CD4-positive, alpha-beta T cell treated with Interferon gamma for 1 hour (primary cell): ENCODE measurements around the gene TEDC2.
"Not testable (repeated sequence)": the region's sequence is repeated elsewhere in the genome, so short reads cannot be mapped to it uniquely, and the experiment has no call there.

Experiments
- DNase-seq: peaks from one replicate; pipeline ENCODE4 v3.0.0-alpha.2; 2020

TEDC2 gene

DNA sequence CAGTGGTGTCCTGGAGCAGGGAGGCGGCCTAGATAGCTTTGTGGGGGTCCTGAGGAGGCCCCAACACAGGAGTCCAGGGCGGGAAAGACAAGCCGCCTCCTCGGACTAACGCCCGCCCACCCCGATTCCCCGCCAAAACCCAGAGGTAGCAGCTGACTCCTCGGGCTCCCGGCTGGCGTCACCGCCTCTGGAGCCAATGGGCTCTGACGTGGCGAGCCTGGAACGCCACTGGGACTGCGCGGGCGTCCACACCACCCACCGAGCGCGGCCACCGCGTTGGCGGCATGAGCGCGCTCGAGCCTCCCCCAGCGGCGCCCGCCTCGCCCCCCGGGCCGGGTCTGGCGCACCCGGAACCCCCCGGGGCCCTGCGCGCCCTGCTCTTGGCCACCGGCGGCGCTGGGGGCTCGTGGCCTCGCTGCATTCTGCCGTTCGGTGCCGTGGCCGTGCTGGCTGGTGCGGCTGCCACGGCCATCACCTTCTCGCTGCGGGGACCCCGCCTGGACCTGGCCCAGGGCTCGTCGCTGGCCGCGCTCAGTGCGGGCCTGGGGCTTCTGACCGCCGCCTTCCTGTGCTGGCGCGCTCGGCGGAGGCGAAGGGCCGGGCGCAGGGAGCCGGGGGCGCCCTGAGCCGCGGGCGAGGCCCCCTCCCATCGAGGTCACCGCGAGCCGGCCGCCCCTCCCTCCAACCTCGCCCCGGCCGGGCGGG lies 7.8 kb downstream of the TEDC2 start:
- DNase-seq = no peak

GRCh38 chr16:2468233-2468724 lies 8.4 kb downstream of the TEDC2 start:
- no peak for DNase-seq

GRCh38 chr16:2468725-2469398 lies 9.0 kb downstream of the TEDC2 start:
- DNase-seq = peak; percentile 29

DNA sequence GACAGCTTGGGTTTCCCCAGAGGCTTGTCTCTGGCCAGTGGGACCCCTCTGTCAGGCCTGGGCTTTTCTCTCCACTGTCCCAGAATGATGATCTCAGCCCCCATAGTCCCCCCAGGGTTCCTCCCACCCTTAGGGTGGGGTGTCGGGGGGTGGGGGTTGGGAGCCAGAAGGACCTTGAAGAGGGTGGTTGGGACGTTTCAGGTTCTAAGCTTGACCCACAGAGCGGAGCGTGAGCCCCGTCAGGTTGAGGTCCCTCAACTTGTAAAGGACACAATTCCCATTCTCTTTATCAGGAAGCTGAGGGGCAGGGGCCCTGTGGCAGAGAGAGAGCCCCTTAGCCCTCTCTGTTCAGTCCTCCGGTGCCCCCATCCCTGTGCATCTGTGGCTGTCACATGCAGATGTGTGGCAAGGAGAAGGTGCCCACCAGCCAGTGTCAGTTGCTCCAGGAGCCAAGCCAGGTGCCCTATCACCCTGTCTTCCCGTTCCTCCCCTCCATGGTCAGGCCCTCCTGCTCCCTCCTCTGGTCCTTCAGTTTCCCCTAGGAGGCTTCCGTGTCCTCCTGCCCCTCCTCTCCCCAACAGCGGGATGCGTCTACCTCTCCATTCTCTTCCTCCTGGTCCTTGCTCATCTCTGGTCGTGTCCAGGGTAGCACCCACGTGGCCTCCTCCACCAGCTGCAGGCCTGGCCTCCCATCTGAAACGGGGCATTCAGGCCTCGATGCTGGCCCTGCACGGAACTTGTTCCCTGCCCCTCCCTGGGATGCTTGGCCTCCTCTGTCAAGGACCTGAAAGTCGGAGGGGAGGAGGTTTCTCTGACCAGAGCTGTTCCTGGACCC lies 9.7 kb downstream of the TEDC2 start:
- no peak for DNase-seq

- no peak for DNase-seq
Observed at GRCh38 chr16:2470234-2470601, 10.3 kb downstream of the TEDC2 start.

GRCh38 chr16:2470603-2471015 lies 10.7 kb downstream of the TEDC2 start:
- no peak for DNase-seq

DNA sequence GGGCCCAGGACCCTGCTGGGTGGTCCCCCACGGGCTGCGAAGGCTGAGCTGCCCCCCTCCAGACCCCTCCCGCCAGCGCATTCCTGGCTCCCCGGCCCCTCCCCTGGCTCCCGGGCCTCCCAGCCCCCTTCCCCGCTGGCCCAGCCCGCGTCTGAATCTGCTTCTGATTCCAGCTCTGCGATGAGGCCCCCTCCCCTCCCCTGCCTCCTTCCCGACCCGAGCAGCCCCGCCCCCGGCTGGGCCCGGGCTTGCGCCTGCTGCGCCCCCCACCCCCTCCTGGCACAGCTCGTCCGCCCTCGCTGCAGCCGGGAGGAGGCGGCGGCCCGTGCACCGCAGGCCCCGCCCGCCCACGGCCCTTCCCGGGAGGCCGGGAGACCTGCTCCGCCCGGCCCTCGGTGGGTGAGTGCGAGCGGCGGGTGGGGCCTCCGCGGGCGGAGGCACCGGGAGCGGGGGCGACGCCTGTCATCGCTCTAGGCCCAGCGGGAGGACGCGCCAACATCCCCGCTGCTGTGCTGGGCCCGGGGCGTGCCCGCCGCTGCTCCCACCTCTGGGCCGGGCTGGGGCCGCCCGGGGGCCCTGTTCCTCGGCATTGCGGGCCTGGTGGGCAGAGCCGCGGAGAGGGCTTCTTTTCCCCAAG lies 11.2 kb downstream of the TEDC2 start, which contains the start of gene NTN3:
Gene NTN3 (plus strand): TSS at position 282 of the 637 bp plus-strand sequence. CDS start 405 bp downstream, outside the sequence.
- DNase-seq = no peak

DNA sequence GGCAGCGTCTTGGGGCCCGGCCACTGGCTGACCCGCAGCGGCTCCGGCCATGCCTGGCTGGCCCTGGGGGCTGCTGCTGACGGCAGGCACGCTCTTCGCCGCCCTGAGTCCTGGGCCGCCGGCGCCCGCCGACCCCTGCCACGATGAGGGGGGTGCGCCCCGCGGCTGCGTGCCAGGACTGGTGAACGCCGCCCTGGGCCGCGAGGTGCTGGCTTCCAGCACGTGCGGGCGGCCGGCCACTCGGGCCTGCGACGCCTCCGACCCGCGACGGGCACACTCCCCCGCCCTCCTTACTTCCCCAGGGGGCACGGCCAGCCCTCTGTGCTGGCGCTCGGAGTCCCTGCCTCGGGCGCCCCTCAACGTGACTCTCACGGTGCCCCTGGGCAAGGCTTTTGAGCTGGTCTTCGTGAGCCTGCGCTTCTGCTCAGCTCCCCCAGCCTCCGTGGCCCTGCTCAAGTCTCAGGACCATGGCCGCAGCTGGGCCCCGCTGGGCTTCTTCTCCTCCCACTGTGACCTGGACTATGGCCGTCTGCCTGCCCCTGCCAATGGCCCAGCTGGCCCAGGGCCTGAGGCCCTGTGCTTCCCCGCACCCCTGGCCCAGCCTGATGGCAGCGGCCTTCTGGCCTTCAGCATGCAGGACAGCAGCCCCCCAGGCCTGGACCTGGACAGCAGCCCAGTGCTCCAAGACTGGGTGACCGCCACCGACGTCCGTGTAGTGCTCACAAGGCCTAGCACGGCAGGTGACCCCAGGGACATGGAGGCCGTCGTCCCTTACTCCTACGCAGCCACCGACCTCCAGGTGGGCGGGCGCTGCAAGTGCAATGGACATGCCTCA lies 12.0 kb downstream of the TEDC2 start:
- no peak for DNase-seq

DNA sequence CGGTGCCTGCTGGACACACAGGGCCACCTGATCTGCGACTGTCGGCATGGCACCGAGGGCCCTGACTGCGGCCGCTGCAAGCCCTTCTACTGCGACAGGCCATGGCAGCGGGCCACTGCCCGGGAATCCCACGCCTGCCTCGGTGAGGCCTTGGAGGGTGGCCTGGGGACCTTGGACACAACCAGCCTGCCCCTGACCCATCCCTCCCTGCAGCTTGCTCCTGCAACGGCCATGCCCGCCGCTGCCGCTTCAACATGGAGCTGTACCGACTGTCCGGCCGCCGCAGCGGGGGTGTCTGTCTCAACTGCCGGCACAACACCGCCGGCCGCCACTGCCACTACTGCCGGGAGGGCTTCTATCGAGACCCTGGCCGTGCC lies 12.6 kb downstream of the TEDC2 start:
- no peak for DNase-seq

- no peak for DNase-seq
Observed at GRCh38 chr16:2472885-2473445, 13.1 kb downstream of the TEDC2 start.

GRCh38 chr16:2473446-2473926 lies 13.6 kb downstream of the TEDC2 start:
- DNase-seq = no peak

DNA sequence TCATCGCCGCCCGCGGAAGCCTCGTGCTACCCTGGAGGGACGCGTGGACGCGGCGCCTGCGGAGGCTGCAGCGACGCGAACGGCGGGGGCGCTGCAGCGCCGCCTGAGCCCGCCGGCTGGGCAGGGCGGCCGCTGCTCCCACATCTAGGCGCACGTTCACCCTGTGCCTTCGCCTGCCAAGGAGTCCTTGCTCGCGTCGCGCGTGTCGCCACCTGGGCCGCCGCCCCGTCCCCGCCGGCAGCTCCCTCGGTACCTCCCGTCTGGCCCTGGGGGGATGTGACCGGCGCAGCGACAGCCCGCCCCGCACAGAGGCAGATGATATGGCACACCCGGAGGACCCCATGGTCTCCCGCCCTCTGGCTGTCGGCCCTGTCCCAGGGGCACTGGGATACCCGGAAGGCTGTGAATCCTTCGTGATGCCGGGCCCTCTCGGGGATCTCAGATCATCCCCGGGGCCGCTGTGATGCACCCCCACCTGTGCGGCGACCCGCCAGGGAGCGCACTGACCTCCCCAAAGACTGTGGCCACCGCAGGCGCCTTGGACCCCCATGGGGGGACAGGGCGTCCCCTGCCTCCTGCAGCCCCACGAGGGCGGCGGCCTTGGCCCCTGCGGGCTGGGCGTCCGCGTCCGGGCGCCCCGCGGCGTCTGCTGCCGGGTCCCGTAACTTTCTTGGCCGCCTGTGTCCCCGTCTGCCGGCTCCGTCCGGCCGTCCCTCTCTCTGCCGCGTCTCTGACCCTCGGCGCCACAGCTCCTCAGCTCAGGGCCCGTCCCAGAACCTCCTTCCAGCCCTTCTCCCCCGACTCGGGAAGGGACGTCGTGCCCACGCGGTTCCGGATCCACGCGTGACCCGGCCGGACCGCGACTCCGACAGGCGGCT lies 14.3 kb downstream of the TEDC2 start:
- peak; percentile 60 for DNase-seq

DNA sequence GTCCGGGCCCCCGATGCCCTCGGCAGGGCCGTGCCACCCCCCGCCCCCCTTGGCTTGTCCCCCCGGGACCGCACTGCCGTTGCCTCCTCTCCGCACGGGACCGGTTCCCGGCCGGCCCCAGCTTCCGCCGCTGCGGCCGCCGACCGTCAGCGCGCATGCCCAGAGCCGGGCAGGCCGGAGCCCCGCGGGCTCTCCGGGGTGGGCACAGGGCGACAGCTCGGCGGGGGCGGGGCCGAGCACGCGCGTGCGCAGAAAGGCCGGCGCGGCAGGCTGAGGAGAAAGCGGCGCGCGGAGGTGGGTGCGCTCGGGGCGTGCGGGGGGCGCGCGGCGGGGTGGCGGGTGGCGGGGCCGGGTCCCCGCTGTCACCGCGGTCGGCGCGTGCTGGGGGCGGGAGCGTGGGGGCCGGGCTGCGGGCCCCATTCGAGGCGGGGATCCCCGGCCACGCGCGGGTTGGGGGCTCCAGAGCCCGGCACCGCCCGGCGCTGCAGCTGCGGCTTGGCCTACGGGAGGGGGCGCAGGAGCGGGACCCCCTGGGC lies 15.0 kb downstream of the TEDC2 start, which contains the start of gene TBC1D24:
Gene TBC1D24 (plus strand): TSS at position 251 of the 536 bp plus-strand sequence. CDS start 21,022 bp downstream, outside the sequence.
- DNase-seq = peak; percentile 86

GRCh38 chr16:2475413-2476344 lies 15.8 kb downstream of the TEDC2 start:
- DNase-seq = peak; percentile 14

DNA sequence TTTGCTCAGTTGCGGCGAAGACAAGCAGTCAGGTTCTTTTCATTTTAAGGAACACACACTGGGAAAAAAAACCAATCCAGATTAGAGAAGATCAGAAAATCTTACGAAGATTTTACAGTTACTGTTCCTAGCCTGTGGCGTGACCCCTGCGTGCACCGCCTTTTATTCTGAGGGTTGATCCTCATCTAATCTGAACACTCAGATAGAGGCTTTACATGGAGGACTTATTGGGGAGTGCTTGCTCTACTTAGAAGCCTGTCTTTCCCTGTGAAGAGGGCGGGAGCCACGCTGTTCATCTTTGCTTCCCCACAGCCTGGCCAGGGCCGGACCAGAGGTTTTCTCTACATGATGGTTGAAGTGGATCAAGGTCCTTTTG lies 16.4 kb downstream of the TEDC2 start:
- DNase-seq = no peak

GRCh38 chr16:2476741-2477140 lies 16.8 kb downstream of the TEDC2 start:
- no peak for DNase-seq

GRCh38 chr16:2477327-2477726 lies 17.4 kb downstream of the TEDC2 start:
- no peak for DNase-seq

- no peak for DNase-seq
Observed at GRCh38 chr16:2478279-2478678, 18.4 kb downstream of the TEDC2 start.

DNA sequence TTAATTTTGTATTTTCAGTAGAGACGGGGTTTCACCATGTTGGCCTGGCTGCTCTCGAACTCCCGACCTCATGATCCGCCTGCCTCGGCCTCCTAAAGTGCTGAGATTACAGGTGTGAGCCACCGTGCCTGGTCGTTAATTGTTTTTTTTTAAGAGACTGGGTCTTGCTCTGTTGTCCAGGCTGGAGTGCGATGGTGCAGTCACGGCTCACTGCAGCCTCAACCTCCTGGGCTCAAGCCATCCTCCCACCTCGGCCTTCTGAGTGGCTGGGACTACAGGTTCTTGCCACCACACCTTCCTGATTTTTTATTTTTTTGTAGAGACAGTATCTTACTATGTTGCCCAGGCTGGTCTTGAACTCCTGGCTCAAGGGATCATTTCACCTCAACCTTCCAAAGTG lies 20.1 kb downstream of the TEDC2 start:
- not testable (repeated sequence) for DNase-seq
